PC-3 (cell line): Measurements from ENCODE around the gene DLG4. TPM values are rescaled to one million over a fixed set of nuclear protein-coding genes. Genes with fewer than 3 reads are reported as not detected.

Source experiments
- ATAC-seq: fragments of 200-7000 bp; cut with Tn5 transposase; 2 replicates; pipeline ENCODE4 v1.9.1; 2020; ENCODE audit warnings: mild to moderate bottlenecking, moderate library complexity
- BruUV-seq: library from RNA; stranded (reverse); fragments of 400-500 nt; replicated peaks from 2 replicates; lab custom pipeline; 2021; lab: Mats Ljungman, UMichigan
- CTCF ChIA-PET: fragments of 300-600 bp; sonication (Branson Sonifier 250); formaldehyde crosslinking; loops from one replicate; lab custom pipeline; 2022; ENCODE audit warnings: antibody characterized with exemption; lab: Charles Lee
- POLR2A ChIA-PET: fragments of 300-600 bp; sonication (Branson Sonifier 250); formaldehyde crosslinking; loops from one replicate; lab custom pipeline; 2022; ENCODE audit warnings: antibody characterized with exemption; ENCODE audit not compliant: unreplicated experiment; lab: Charles Lee
- DNase-seq: peaks from one replicate; pipeline ENCODE4 v3.0.0-alpha.2; 2015
- H2AFZ ChIP-seq: fragments of 300-600 bp; sonication (generic); 2 replicates; pipeline ENCODE4 v1.6.0; 2016; ENCODE audit warnings: antibody characterized with exemption, low read length
- H3F3A ChIP-seq: fragments of 300-600 bp; sonication (generic); one replicate; pipeline ENCODE4 v1.6.0; 2017; ENCODE audit warnings: antibody characterized with exemption, low read length, control low read depth, mild to moderate bottlenecking; ENCODE audit not compliant: unreplicated experiment
- H3K27ac ChIP-seq: fragments of 300-600 bp; sonication (generic); 2 replicates; pipeline ENCODE4 v1.5.1; 2016; ENCODE audit warnings: mild to moderate bottlenecking, low read length
- H3K27me3 ChIP-seq: fragments of 300-600 bp; sonication (generic); 2 replicates; pipeline ENCODE4 v1.6.1; 2016; ENCODE audit warnings: low read length, mixed read lengths
- H3K36me3 ChIP-seq: fragments of 300-600 bp; sonication (generic); 2 replicates; pipeline ENCODE4 v1.6.1; 2016; ENCODE audit warnings: low read depth, mixed run types, low read length, mixed read lengths
- H3K4me1 ChIP-seq: fragments of 300-600 bp; sonication (generic); 2 replicates; pipeline ENCODE4 v1.5.1; 2016; ENCODE audit warnings: low read length; ENCODE audit not compliant: insufficient read depth
- H3K4me2 ChIP-seq: fragments of 300-600 bp; sonication (generic); 2 replicates; pipeline ENCODE4 v1.6.0; 2016; ENCODE audit warnings: low read length
- H3K4me3 ChIP-seq: fragments of 300-600 bp; sonication (generic); 2 replicates; pipeline ENCODE4 v1.5.1; 2016; ENCODE audit warnings: mild to moderate bottlenecking, low read length, mixed read lengths
- H3K79me2 ChIP-seq: fragments of 300-600 bp; sonication (generic); 2 replicates; pipeline ENCODE4 v1.6.1; 2017; ENCODE audit warnings: low read length, mixed read lengths
- H3K9ac ChIP-seq: fragments of 300-600 bp; sonication (generic); 2 replicates; pipeline ENCODE4 v1.6.0; 2016; ENCODE audit warnings: mild to moderate bottlenecking, low read length
- H3K9me2 ChIP-seq: fragments of 300-600 bp; sonication (generic); replicated peaks from 2 replicates; pipeline ENCODE4 v1.6.1; 2016; ENCODE audit warnings: mixed run types, low read length, mixed read lengths
- H3K9me3 ChIP-seq: fragments of 300-600 bp; sonication (generic); 2 replicates; pipeline ENCODE4 v1.6.1; 2016; ENCODE audit warnings: low read length, mixed read lengths
- H4K20me1 ChIP-seq: fragments of 300-600 bp; sonication (generic); 2 replicates; pipeline ENCODE4 v1.6.1; 2016; ENCODE audit warnings: low read length, mixed read lengths
- CTCF ChIP-seq: fragments of 300-600 bp; sonication (generic); conservative IDR thresholded peaks from 2 replicates; pipeline ENCODE4 v1.5.1; 2017; ENCODE audit warnings: antibody characterized with exemption, low read depth, mild to moderate bottlenecking, low read length
- EZH2 ChIP-seq: fragments of 300-600 bp; sonication (generic); IDR thresholded peaks from one replicate; pipeline ENCODE4 v1.6.1; 2017; ENCODE audit warnings: antibody characterized with exemption, mild to moderate bottlenecking, low read length; ENCODE audit not compliant: unreplicated experiment
- EZH2phosphoT487 ChIP-seq: fragments of 300-600 bp; sonication (generic); IDR thresholded peaks from 2 replicates; pipeline ENCODE4 v1.6.1; 2018; ENCODE audit warnings: mild to moderate bottlenecking, antibody characterized with exemption, low read length, borderline replicate concordance
- intact Hi-C: fragments of 100-400 bp; cut with micrococcal nuclease; formaldehyde crosslinking; loops from 2 replicates; pipeline ENCODE4 v1.9.0; 2023
- total RNA-seq: library from RNA; depleted of rRNA; stranded (reverse); fragments of >200 nt; gene quantifications from 2 replicates; pipeline ENCODE4 v1.2.3, GENCODE V29; 2014

Gene DLG4
- total RNA-seq, 1 experiment from 2014 or later = 6.5 TPM

- Histone ChIP-seq H3K4me1 (peaks cover 27% of the 10 kb centered on the region), H3K79me2 (peaks cover 48% of the 10 kb centered on the region), H3K4me3 (peak overlapping the region; percentile 97), H3K36me3 (peaks cover 4% of the 10 kb centered on the region; the same call in 1 of the 2 replicates), H4K20me1 (peaks cover 14% of the 10 kb centered on the region; the same call in 1 of the 2 replicates), H3F3A (no peaks in the 10 kb centered on the region), H3K9me3 (no peaks in the 10 kb centered on the region), H2AFZ (no peak overlapping the region), H3K9me2 (no peaks in the 10 kb centered on the region), H3K9ac (peak overlapping the region; percentile 93), H3K27ac (peak overlapping the region; percentile 83), H3K27me3 (no peaks in the 10 kb centered on the region), H3K4me2 (peak overlapping the region; percentile 96)
- ATAC-seq (peak; percentile 39), DNase-seq (peak; percentile 70)
- POLR2A ChIA-PET = no interaction called here
- intact Hi-C loops = loop anchor here (5.0 kb wide), 1 partner anchor 221 kb away; the partner anchor contains the start of genes POLR2A and SLC35G6
- CTCF ChIA-PET = interaction anchor here (0.6 kb wide), 1 partner anchor 40 kb away, joined by 3 read pairs; no protein-coding TSS in a partner anchor
- no peak for TF ChIP-seq EZH2phosphoT487
- no peak for TF ChIP-seq CTCF
- no peak for TF ChIP-seq EZH2
- BruUV-seq = no TSS peak
Observed at GRCh38 chr17:7260651-7261378, 41.2 kb upstream of the DLG4 start.

GRCh38 chr17:7260151-7260550 is 40.5 kb upstream of the DLG4 start:
- POLR2A ChIA-PET = no interaction called here
- Histone ChIP-seq H3F3A (no peaks in the 10 kb centered on the region), H4K20me1 (peaks cover 14% of the 10 kb centered on the region; the same call in 1 of the 2 replicates), H3K9me2 (no peaks in the 10 kb centered on the region), H3K9me3 (no peaks in the 10 kb centered on the region), H3K9ac (peak overlapping the region; percentile 93; the same call in 1 of the 2 replicates), H3K4me1 (peaks cover 27% of the 10 kb centered on the region), H3K27me3 (no peaks in the 10 kb centered on the region), H3K79me2 (peaks cover 50% of the 10 kb centered on the region), H3K4me2 (peak overlapping the region; percentile 96), H2AFZ (no peak overlapping the region), H3K4me3 (peak overlapping the region; percentile 97), H3K36me3 (peaks cover 4% of the 10 kb centered on the region; the same call in 1 of the 2 replicates), H3K27ac (peak overlapping the region; percentile 83; the same call in 1 of the 2 replicates)
- DNase-seq = no peak
- CTCF ChIA-PET = no interaction called here
- intact Hi-C loops = loop anchor here (5.0 kb wide), 1 partner anchor 222 kb away; the partner anchor contains the start of genes POLR2A and SLC35G6
- TF ChIP-seq EZH2 = no peak
- no peak for TF ChIP-seq EZH2phosphoT487
- no peak for TF ChIP-seq CTCF
- ATAC-seq = no peak
- no TSS peak for BruUV-seq

- Histone ChIP-seq H3K9me2 (no peaks in the 10 kb centered on the region), H3K79me2 (peaks cover 55% of the 10 kb centered on the region), H4K20me1 (peaks cover 14% of the 10 kb centered on the region; the same call in 1 of the 2 replicates), H3K36me3 (peaks cover 7% of the 10 kb centered on the region; the same call in 1 of the 2 replicates), H3K9ac (no peak overlapping the region), H2AFZ (no peak overlapping the region), H3K4me2 (peak overlapping the region; percentile 50), H3K4me3 (no peak overlapping the region), H3F3A (no peaks in the 10 kb centered on the region), H3K4me1 (peaks cover 27% of the 10 kb centered on the region), H3K9me3 (no peaks in the 10 kb centered on the region), H3K27me3 (no peaks in the 10 kb centered on the region), H3K27ac (no peak overlapping the region)
- DNase-seq = no peak
- intact Hi-C loops = no loop called here
- ATAC-seq = no peak
- ChIA-PET CTCF (no interaction called here), POLR2A (no interaction called here)
- BruUV-seq = no TSS peak
- TF ChIP-seq EZH2 (no peak), CTCF (no peak), EZH2phosphoT487 (no peak)
Observed at GRCh38 chr17:7259555-7259889, 39.9 kb upstream of the DLG4 start.
